HG03060 (cell line): ENCODE measurements around the gene ZNF616.

Experiments
- ATAC-seq: cut with Tn5 transposase; IDR thresholded peaks from one replicate; pipeline ENCODE4 v1.9.1; 2021; ENCODE audit warnings: low read depth, moderate number of reproducible peaks; ENCODE audit not compliant: unreplicated experiment

ZNF616 gene

DNA sequence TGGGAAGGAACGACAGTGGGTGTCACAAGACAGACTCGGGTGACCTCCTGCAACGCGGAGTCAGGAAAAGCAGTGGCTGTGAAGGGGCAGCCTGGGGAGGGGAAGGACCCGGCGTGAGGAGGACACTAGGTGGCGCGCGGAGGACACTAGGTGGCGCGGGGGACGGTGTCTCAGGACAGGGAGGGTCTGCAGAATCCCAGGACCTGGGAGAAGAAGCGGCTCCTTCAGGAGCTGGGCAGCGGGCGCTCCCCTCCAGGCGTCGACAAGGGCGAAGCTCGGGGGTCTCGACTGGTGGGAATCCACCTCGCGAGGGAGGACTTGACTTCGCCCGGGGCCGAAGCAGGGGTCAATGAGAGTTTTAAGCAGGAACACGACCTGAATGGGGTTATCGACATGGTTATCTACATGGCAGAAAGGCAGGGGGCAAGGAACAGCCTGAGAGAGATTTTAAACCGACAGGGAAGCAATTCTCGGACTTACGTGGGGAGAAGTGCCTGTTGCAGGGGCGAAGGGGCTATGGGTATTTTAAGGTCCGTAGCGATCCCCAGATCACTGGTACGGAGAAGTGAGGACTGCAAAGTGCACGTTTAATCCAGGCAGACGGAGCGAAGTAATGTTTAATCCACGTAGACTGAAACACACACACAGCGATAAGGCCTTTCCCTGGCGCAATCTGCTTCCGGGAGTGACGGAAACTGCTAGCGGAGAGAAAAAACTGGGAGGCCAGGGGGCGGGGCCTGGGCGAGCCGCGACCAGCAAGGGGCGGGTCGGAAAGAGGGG lies at the start of gene ZNF616:
Gene ZNF616, minus strand, starts transcription at position 687 of the 780 bp plus-strand sequence. CDS start 9,426 bp downstream, outside the sequence.
- no peak for ATAC-seq

DNA sequence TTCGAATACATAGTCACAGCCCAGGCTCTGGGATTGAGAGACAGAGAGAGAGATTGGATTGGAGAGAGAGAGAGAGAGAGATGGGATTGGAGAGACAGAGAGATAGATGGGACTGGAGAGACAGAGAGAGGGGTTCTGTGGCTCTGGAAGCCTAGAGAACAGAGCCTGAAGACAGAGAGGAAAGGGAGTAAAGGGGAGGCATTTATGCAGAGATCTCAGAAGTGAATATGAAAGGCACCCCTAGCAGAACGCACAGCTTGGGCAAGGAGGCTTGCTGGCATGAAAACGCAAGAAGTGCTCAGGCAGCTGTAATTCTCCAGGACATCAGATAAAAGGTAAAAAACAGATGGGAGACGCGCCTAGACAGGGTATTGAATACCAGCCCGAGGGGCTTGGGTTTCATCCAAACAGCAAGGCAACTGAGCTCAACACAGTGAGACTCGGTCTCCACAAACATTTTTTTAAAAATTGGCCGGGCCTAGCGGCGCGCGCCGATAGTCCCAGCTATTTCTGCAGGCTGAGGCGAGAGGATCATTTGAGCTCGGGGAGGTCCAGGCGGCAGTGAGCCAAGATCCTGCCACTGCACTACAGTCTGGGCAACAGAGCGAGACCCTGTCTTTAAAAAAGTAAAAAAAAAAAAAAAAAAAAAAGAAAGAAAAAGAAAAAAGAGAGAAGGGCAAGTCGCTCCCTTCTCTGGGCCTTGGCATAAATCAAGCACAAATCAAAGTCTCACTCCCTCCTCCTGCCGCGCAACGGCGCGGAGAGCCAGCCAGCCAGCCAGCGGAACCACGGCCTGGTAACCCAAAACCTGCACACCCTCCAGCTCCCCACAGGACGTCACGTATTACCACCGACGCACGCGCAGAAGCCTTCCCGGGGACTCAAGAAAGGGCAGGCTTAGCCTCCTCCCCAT lies 49.3 kb upstream of the ZNF616 start:
- peak; percentile 5 for ATAC-seq

DNA sequence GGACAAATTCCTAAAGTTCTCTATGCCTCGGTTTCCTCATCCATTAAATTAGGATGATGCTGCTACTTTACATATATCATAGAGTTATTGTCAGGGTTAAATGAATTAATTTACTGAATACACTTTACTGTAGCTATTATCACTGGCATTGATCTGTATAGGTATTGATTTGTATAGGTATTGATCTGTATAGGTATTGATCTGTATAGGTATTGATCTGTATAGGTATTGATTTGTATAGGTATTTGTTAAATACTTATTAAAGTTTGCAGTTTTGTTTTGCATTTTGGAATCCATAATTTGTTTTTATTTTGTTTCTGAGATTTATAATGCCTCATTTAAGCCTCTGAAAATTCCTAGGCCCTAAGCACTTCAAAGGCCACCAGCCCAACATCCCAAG lies 47.7 kb upstream of the ZNF616 start:
- no peak for ATAC-seq

GRCh38 chr19:52176574-52176973 lies 36.8 kb upstream of the ZNF616 start:
- no peak for ATAC-seq

DNA sequence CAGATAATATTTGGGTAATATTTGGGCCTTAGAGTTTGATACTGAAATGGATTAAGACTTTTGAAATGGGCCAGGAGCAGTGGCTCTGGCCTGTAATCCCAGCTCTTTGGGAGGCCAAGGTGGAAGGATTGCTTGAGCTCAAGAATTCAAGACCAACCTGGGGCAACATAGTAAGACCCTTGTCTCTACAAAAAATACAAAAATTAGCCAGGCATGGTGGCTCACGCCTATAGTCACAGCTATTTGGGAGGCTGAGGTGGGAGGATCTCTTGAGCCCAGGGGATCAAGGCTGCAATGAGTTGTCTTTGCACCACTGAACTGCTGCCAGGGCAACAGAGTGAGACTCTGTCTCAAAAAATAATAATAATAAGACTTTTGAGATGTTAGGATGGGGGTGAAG lies 32.6 kb upstream of the ZNF616 start:
- ATAC-seq, result no peak

DNA sequence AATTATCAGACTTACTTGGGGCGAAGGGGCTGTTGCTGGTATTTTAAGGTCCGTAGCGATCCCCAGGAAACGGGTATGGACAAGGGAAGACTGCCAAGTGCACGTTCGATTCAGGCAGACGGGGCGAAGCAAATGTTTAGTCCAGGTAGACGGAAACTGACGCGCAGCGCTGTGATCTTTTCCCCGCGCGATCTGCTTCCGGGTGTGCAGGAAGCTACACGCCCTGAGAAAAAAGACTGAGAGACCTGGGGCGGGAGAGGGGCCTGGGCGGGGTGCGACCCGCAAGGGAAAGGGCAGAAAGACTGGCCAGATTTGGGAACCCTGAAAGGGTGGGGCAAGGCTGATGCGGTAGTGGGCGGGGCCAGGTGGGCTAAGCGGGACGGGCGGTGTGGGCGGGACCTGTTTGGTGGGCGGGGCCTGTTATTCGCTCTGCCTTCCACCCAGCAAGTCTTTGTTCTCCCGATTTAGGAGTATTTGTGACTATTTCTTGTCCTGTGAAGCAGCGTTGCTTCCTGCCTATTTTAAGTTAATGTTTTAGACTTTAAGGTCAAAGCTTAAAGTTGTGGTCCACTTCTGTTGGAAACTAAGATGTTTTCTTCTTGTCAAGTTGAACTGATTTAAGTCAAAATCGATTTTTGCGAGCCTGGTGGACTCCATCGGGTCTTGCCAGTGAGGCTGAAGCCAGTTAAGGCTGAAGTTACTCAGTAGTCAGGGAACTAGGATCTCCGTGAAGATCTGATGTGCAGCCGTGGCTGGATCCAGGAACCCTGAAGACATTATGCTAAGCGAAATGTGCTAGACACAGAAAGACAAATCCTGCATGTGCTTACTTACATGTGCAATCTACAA lies 31.8 kb upstream of the ZNF616 start, which contains the start of gene ZNF836:
Gene ZNF836, minus strand, starts transcription at position 301 of the 849 bp plus-strand sequence. CDS start 3,549 bp downstream, outside the sequence.
- ATAC-seq, result no peak

- no peak for ATAC-seq
Observed at GRCh38 chr19:52170863-52171320, 31.2 kb upstream of the ZNF616 start.

GRCh38 chr19:52170304-52170703 lies 30.6 kb upstream of the ZNF616 start:
- no peak for ATAC-seq

- no peak for ATAC-seq
Observed at GRCh38 chr19:52155596-52156359, 16.0 kb upstream of the ZNF616 start.

DNA sequence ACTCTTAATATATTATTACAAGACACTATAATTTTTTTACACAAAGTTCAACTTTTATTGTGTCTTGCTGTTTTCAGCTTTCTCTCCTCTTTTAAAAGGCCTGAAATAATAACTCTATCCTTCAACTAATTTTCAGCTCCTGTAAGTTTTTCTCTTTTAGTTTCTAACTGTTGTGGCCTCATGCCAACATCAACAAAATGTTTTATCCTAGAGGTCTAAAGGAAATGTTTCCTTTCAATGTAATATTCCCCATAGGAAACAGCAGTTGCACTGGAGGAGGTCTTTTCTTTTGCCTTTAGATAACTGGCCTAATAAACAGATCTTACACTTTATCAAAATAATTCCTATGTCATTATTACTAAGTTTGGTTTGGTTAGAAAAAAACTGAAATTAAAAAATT lies 8.5 kb upstream of the ZNF616 start:
- ATAC-seq, result no peak

DNA sequence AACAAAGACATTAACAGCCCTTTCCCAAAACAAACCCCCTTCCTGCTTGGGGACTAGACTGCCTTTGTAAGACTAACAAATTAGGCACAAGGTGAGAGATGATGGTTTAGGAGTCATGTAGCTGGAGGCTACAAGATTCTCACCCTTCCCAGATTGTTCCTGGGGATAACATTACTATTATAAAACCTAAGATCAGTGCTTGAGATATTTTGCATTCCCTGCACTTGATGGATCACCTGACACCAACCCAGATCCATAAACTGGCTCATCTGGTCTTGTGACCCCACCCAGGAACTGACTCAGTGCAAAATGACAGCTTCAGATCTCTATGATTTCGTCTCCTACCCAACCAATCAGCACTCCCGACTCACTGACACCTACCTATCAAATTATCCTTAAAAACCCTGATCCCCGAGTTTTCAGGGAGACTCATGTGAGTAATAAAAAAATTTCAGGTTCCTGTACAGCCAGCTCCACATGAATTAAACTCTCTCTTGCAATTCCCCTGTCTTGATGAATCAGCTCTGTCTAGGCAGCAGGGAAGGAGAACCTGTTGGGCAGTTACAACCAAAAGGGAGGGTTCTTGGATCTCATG lies 2.4 kb upstream of the ZNF616 start:
- no peak for ATAC-seq

DNA sequence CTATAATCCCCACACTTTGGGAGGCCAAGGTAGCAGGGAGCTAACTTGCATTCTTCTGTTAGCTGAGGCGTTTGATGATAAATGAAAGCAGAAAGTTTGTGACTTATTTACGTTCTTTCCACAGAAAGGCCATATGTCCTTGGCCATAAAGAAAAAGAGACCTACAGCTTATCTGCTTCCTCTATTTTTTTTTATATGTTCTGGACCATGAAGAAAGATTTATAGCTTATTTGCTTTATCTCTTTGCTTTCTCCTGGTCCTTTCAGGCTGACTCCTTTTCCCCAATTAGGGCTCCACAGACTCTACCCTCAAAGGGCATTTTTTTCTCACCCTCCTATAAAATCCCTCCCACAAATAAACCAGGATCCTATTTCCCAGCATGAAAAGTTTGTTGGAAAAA lies 1.5 kb upstream of the ZNF616 start:
- ATAC-seq, result no peak

DNA sequence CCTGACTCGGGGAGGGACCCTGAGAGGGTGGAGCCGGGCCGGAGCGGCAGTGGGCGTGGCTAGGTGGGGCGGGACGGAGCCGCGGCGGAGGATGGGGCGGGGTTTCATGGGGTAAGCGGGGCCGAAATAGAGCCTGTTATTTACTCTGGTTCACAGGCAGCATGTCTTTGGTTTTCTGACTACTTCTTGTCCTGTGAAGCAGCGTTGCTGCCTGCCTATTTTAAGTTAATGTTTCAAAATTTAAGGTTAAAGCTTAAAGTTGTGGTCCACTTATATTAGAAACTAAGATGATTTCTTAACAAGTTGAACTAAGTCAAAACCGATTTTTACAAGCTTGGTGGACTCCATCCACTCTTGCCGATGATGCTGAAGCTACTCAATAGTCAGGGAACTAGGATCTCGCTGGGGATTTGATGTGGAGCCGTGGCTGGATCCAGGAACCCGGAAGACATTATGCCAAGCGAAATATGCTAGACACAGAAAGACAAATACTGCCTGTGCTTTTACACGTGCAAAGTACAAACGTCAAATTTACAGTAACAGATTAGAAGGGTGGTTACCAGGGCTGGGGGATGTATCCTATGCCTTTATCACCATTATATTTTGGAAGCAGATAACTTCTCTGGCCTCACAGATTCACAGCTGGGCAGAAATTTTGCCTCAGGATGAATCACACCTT lies 433 bp upstream of the ZNF616 start:
- no peak for ATAC-seq

GRCh38 chr19:52138983-52139251 lies 821 bp downstream of the ZNF616 start:
- ATAC-seq, result no peak

DNA sequence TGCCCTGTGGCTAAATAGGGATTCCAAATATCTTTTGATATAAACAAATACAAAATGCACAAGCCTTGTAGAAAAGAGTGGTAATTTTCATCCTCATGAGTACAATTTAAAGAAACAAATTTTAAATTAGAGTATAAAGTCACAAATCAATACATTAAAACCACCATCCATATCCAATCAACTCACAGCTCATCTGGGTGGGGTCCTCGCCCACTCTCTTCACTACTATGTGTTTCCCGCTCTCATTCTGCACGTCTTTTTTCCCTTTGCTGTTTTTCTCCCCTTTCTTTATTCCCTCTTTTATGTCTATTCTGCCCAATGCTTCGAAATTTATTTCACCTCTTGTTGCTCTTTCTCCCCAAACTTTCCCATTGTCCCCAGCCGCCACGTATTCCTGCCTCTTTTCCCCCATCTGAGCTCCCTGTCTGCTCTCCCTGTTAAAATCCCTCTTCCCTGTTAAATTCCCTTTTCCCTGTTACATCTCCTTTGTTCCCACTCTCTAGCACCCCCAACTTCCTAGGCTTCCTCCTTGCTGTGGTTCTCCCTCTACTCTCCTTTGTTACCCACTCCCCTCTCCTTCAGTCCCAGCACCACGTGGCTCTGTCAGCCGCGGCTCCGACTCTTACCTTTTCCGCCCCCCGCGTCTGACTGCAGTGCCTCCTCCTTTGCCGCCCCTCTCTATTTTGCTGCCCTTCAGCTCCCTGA lies 1.3 kb downstream of the ZNF616 start:
- no peak for ATAC-seq

DNA sequence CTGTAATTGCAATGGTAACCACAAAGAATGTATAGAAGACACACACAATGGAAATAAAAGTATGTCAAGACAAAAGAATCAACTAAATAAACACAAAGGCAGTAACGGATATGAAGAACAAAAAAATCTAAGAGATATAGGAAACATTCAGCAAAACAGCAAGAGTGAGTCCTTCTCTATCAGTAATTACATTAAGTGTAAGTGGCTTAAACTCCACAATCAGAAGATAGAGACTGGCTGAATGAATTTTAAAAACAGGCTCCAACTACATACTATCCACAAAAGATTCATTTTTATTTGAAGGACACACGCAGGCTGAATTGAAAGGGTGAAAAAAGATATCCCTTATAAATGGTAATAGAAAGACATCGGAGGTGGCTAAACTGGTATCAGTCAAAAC lies 19.5 kb downstream of the ZNF616 start:
- no peak for ATAC-seq

DNA sequence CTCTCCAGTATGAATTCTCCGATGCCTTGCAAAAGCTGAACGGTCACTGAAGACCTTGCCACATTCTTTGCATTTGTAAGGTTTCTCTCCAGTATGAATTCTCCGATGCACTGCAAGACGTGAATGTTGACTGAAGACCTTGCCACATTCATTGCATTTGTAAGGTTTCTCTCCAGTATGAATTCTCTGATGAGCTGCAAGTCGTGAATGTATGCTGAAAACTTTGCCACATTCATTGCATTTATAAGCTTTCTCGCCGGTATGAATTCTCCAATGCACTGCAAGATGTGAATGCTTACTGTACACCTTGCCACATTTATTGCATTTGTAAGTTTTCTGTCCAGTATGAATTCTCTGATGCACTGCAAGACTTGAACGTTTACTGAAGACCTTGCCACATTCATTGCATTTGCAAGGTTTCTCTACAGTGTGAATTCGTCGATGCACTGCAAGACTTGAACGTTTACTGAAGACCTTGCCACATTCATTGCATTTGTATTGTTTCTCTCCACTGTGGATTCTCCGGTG lies 24.1 kb downstream of the ZNF616 start:
- ATAC-seq, result no peak

- ATAC-seq, result no peak
Observed at GRCh38 chr19:52114691-52115090, 25.0 kb downstream of the ZNF616 start.
